Parathyroid adenoma (tissue), 2 donors: ENCODE results near the gene CLEC4G.

Source experiments
- H2AFZ ChIP-seq: fragments of 300-600 bp; sonication (generic); one replicate; pipeline ENCODE4 v1.7.0; 2017; ENCODE audit warnings: antibody characterized with exemption, mild to moderate bottlenecking
- H3K27ac ChIP-seq: fragments of 300-600 bp; sonication (generic); one replicate; pipeline ENCODE4 v1.7.0; 2017
- H3K27me3 ChIP-seq: fragments of 300-600 bp; sonication (generic); one replicate; pipeline ENCODE4 v1.7.0; 2017; ENCODE audit warnings: low read length; ENCODE audit not compliant: control insufficient read depth, insufficient read depth
- H3K36me3 ChIP-seq: fragments of 300-600 bp; sonication (generic); one replicate; pipeline ENCODE4 v1.7.0; 2017; ENCODE audit warnings: low read length; ENCODE audit not compliant: control insufficient read depth, insufficient read depth
- H3K4me1 ChIP-seq: fragments of 300-600 bp; sonication (generic); one replicate; pipeline ENCODE4 v1.7.0; 2017; ENCODE audit warnings: control low read depth
- H3K4me2 ChIP-seq: fragments of 300-600 bp; sonication (generic); one replicate; pipeline ENCODE4 v1.7.0; 2017; ENCODE audit warnings: low read length
- H3K4me3 ChIP-seq: fragments of 300-600 bp; sonication (generic); one replicate; pipeline ENCODE4 v1.7.0; 2017; ENCODE audit warnings: low read depth, low read length
- H3K79me2 ChIP-seq: fragments of 300-600 bp; sonication (generic); one replicate; pipeline ENCODE4 v1.7.0; 2017; ENCODE audit warnings: control low read depth
- H3K9ac ChIP-seq: fragments of 300-600 bp; sonication (generic); one replicate; pipeline ENCODE4 v1.7.0; 2017; ENCODE audit warnings: mild to moderate bottlenecking
- H3K9me3 ChIP-seq: fragments of 300-600 bp; sonication (generic); one replicate; pipeline ENCODE4 v1.7.0; 2017; ENCODE audit warnings: low read length; ENCODE audit not compliant: control insufficient read depth
- CTCF ChIP-seq: fragments of 300-600 bp; sonication (generic); IDR thresholded peaks from one replicate; pipeline ENCODE4 v1.7.0; 2017; ENCODE audit warnings: antibody characterized with exemption, mild to moderate bottlenecking
- donor health status: primary hyperparathyroidism.

Gene CLEC4G

DNA sequence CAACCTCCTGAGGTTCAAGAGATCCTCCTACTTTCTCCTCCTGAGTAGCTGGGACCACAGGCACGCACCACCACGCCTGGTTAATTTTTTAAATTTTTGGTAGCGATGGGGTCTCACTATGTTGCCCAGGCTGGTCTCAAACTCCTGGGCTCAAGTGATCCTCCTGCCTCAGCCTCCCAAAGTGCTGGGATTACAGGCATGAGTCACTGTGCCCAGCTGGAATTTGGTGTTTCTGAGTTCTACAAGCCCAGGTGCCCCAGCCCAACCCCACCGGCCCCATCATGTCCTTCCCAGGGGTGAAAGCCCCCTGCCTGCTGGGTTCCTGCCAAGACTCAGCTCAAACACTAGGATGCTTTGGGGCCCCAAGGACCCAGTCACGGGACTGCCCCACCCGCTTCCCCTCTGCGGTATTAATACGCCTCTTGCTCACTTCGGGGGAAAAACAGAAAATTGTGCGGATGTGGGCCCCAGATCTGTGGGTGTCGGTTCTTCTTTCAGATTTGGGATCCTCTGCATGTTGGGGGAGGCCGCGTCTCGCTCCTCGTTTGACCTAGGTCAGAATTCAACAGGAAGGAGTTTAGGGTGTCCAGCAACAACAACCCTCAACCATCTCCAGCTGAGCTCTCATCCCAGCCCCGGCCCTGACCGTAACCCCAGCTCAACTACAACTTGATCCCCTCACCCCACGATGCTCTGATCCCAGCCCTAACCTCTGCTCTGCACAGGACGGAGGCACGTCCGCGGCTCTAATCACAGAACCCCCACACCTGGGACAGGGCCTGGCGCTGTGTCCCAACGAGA lies 26.3 kb downstream of the CLEC4G start:
- no peaks in the 10 kb centered on the region for H3K4me1 ChIP-seq
- no peaks in the 10 kb centered on the region for H3K9me3 ChIP-seq
- TF ChIP-seq CTCF, result no peak
- no peak overlapping the region for H3K9ac ChIP-seq
- no peaks in the 10 kb centered on the region for H3K36me3 ChIP-seq
- H3K4me3 ChIP-seq, result no peak overlapping the region
- H3K27ac ChIP-seq, result no peak overlapping the region
- no peak overlapping the region for H3K4me2 ChIP-seq
- H3K27me3 ChIP-seq, result no peaks in the 10 kb centered on the region
- no peak overlapping the region for H2AFZ ChIP-seq
- no peaks in the 10 kb centered on the region for H3K79me2 ChIP-seq

DNA sequence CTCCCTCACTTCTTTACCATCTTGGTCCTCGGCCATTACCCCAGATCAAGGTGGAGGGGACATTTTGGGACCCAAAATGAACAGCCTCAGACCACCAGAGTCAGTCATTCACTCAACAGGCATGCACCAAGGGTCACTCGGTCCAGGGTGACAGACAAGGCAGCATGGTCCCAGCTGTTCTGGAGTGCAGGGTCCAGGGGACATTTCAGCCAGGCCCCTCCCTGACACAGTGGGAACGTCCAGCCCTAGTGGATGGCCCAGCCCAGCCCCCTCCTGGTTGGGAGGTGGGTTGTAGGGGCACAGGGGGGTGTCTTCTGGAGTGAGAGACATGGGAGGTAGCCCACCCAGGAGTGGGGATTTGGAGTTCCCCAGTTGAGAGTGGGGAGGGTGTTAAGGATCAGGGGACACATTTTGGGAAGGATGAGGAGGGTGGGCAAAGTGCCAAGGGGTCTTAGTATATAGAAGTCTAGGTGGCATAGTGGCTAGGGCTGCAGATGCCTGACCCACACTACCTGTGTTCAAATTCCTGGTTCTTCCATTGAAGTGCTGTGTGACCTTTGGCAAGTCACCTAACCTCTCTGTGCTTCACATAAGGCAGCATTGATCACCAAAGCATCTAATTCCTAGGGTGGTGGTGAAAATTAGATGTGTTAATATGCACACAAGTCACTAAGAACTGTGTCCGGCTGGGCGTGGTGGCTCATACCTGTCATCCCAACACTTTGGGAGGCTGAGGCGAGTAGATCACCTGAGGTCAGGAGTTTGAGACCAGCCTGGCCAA lies 27.4 kb downstream of the CLEC4G start:
- TF ChIP-seq CTCF, result no peak
- Histone ChIP-seq H3K79me2 (no peaks in the 10 kb centered on the region), H3K27me3 (no peaks in the 10 kb centered on the region), H3K4me1 (no peaks in the 10 kb centered on the region), H3K9ac (no peak overlapping the region), H3K36me3 (no peaks in the 10 kb centered on the region), H3K9me3 (no peaks in the 10 kb centered on the region), H3K27ac (no peak overlapping the region), H3K4me2 (no peak overlapping the region), H2AFZ (no peak overlapping the region), H3K4me3 (no peak overlapping the region)

- TF ChIP-seq CTCF, result no peak
- no peaks in the 10 kb centered on the region for H3K27me3 ChIP-seq
- H3K9ac ChIP-seq, result no peak overlapping the region
- no peaks in the 10 kb centered on the region for H3K4me1 ChIP-seq
- no peaks in the 10 kb centered on the region for H3K79me2 ChIP-seq
- H3K27ac ChIP-seq, result no peak overlapping the region
- H3K36me3 ChIP-seq, result no peaks in the 10 kb centered on the region
- H3K4me2 ChIP-seq, result no peak overlapping the region
- H3K9me3 ChIP-seq, result no peaks in the 10 kb centered on the region
- no peak overlapping the region for H3K4me3 ChIP-seq
- no peak overlapping the region for H2AFZ ChIP-seq
Observed at GRCh38 chr19:7703332-7703731, 28.6 kb downstream of the CLEC4G start.

DNA sequence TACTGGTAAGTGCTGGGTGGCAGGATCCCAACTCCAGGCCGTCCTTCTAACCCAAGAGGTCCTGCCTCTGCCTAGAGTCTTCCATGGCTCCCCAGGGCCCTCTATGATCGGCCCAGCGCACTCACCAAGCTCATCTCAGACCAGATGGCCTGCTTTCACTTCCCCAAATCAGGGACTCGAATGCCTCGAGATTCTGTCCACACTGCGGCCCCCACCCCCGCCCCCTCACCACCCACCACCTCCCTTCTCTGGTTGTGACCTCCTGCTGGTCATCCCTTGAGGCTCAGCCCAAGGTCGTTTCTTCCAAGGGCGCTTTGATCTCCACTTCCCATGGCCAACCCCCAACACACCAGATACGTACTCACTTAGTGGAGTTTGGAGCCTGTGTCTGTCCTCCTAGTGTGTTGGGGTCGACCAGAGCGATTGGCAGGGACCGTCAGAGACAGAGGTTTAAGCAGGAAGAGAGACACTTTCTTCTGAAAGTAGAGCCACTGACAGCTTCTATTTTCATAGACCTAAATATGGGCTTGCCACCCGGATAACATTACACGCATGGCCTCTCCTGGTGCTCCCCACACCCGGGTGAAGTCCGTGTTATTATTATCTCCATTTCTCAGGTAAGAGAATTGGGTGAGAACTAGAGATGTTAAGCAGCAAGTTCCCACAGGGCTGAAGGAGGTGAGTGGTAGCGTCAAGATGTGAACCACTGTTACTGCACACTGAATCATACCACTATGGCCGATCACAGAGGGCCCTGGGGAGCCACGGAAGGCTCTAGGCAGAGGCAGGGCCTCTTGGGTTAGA lies 30.1 kb downstream of the CLEC4G start, which contains the start of gene FCER2:
Gene FCER2 (minus strand): TSS at position 478 of the 804 bp plus-strand sequence. CDS start 2,371 bp downstream, outside the sequence.
- no peak for TF ChIP-seq CTCF
- Histone ChIP-seq H3K27me3 (no peaks in the 10 kb centered on the region), H3K4me2 (no peak within 1 kb of the TSS), H2AFZ (no peak within 1 kb of the TSS), H3K79me2 (no peaks in the 10 kb centered on the region), H3K36me3 (no peaks in the 10 kb centered on the region), H3K27ac (no peak within 1 kb of the TSS), H3K9me3 (no peaks in the 10 kb centered on the region), H3K4me1 (no peaks in the 10 kb centered on the region), H3K4me3 (no peak within 1 kb of the TSS), H3K9ac (no peak within 1 kb of the TSS)
